GM12891 (cell line): ENCODE data around the gene LOXHD1.

ENCODE experiments used
- DNase-seq: peaks from one replicate; pipeline ENCODE4 v3.0.0; 2011; ENCODE audit warnings: low spot score; ENCODE audit not compliant: insufficient read length
- FAIRE-seq: peaks from 2 replicates; lab custom pipeline; 2011; peaks lifted over from hg19 to GRCh38; lab: Jason Lieb, UNC
- PAX5 ChIP-seq: IDR thresholded peaks from 2 replicates; pipeline ENCODE4 v1.6.1; 2011; ENCODE audit warnings: low read length, moderate library complexity, mild to moderate bottlenecking; ENCODE audit not compliant: insufficient read depth, severe bottlenecking
- POLR2A ChIP-seq: IDR thresholded peaks from 2 replicates; pipeline ENCODE4 v1.6.1; 2011; ENCODE audit warnings: low read depth, low read length, control low read depth
- POLR2AphosphoS5 ChIP-seq: IDR thresholded peaks from 2 replicates; pipeline ENCODE4 v1.6.1; 2011; ENCODE audit warnings: low read depth, low read length, control low read depth
- POU2F2 ChIP-seq: IDR thresholded peaks from 2 replicates; pipeline ENCODE4 v1.6.1; 2011; ENCODE audit warnings: low read depth, mild to moderate bottlenecking, control low read depth, low read length, moderate library complexity
- SPI1 ChIP-seq: IDR thresholded peaks from 2 replicates; pipeline ENCODE4 v1.6.1; 2011; ENCODE audit warnings: low read depth, low read length, control low read depth
- TAF1 ChIP-seq: IDR thresholded peaks from 2 replicates; pipeline ENCODE4 v1.6.1; 2011; ENCODE audit warnings: low read depth, low read length, control low read depth

LOXHD1 gene

GRCh38 chr18:46528037-46528436 lies 129.0 kb downstream of the LOXHD1 start:
- TF ChIP-seq SPI1 (no peak), POLR2AphosphoS5 (no peak), POU2F2 (no peak), TAF1 (no peak), POLR2A (no peak), PAX5 (no peak)
- no peak for FAIRE-seq

DNA sequence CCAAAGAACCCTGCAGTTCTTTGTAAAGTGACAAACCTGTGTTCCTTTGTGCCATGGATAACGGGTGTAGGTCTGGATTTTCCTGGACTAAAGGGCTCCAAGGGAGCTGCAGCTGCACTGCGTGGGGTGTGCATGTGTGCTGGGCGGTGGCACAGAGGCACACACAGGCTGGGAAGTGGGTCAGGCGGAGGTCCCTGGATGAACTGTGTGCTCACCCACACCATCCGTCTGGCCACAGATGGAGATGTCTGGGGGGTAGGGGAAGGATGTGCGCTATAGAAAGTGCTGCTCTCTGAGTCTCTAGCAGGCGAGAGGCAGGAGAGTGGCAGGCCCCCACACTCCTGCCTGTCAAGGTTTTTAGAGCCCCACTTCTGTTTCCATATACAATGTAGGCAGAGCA lies 137.2 kb downstream of the LOXHD1 start:
- TF ChIP-seq SPI1 (no peak), POLR2A (no peak), PAX5 (no peak), POLR2AphosphoS5 (no peak), POU2F2 (no peak), TAF1 (no peak)
- FAIRE-seq (no peak), DNase-seq (no peak)

More at GRCh38 chr18:46528037-46528436, 129.0 kb downstream of the LOXHD1 start:
- no peak for DNase-seq

- no peak for FAIRE-seq
- TF ChIP-seq PAX5 (no peak), SPI1 (no peak), POLR2A (no peak), POLR2AphosphoS5 (no peak), POU2F2 (no peak), TAF1 (no peak)
- no peak for DNase-seq
Observed at GRCh38 chr18:46518438-46518837, 138.6 kb downstream of the LOXHD1 start.

- TF ChIP-seq SPI1 = no peak
- no peak for DNase-seq
- no peak for FAIRE-seq
Observed at GRCh38 chr18:46516555-46516954, 140.5 kb downstream of the LOXHD1 start.

- no peak for FAIRE-seq
- TF ChIP-seq PAX5 = no peak
- no peak for TF ChIP-seq POLR2A
- TF ChIP-seq POLR2AphosphoS5 = no peak
- no peak for TF ChIP-seq TAF1
- TF ChIP-seq SPI1 = no peak
- no peak for TF ChIP-seq POU2F2
- no peak for DNase-seq
Observed at GRCh38 chr18:46510386-46510785, 146.6 kb downstream of the LOXHD1 start.

GRCh38 chr18:46509530-46509929 lies 147.5 kb downstream of the LOXHD1 start:
- FAIRE-seq (no peak), DNase-seq (no peak)
- TF ChIP-seq SPI1 = no peak
- TF ChIP-seq POLR2AphosphoS5 = no peak
- TF ChIP-seq POU2F2 = no peak
- no peak for TF ChIP-seq TAF1
- TF ChIP-seq POLR2A = no peak
- TF ChIP-seq PAX5 = no peak

GRCh38 chr18:46506974-46507586 lies 149.9 kb downstream of the LOXHD1 start:
- DNase-seq = no peak
- no peak for FAIRE-seq
- TF ChIP-seq SPI1 = no peak
- no peak for TF ChIP-seq POLR2AphosphoS5
- no peak for TF ChIP-seq POU2F2
- no peak for TF ChIP-seq POLR2A
- no peak for TF ChIP-seq TAF1
- no peak for TF ChIP-seq PAX5

GRCh38 chr18:46502444-46502843 lies 154.6 kb downstream of the LOXHD1 start:
- DNase-seq (no peak), FAIRE-seq (no peak)
- TF ChIP-seq POLR2A (no peak), TAF1 (no peak), PAX5 (no peak), SPI1 (no peak), POLR2AphosphoS5 (no peak), POU2F2 (no peak)

- DNase-seq (no peak), FAIRE-seq (no peak)
- TF ChIP-seq PAX5 = no peak
- TF ChIP-seq POU2F2 = no peak
- no peak for TF ChIP-seq SPI1
- TF ChIP-seq POLR2A = no peak
- no peak for TF ChIP-seq TAF1
- no peak for TF ChIP-seq POLR2AphosphoS5
Observed at GRCh38 chr18:46497129-46497528, 159.9 kb downstream of the LOXHD1 start.

DNA sequence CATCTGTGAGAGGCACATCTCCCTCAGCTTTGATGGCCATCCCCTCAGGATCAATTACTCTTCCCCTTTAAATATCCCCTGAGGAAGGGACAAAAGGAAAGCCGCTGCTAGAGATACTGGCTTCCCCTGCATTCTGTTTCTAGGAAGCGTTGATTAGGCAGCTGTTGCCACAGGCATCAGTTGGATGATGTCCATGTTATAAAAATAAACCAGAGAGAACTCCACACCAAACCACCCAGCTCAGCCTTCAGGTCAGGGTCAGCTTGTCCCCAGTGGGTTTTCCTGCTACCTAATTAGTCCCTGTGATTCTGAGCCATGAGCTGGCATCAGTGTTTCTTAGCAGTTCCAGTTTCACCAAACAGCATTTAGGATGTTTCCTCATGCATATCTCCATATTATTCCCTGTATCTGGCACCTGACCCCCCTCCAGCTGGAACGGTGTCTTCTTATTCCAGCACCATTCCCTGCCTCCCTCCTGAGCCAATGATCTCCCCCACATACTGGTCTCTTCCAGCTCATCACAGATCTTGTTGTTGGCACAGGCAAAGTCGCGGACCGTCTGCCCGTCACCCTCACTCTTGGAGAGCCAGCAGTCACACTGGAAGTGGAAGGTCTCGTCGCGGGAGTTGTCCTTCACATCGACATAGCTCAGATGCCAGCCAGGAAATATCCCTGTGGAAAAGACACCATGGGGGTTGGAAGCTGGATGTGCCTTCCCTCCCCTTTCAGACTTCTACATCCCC lies 168.4 kb downstream of the LOXHD1 start:
- TF ChIP-seq POLR2A (no peak), SPI1 (no peak), TAF1 (no peak), PAX5 (no peak), POLR2AphosphoS5 (no peak), POU2F2 (no peak)
- FAIRE-seq = no peak
- no peak for DNase-seq

DNA sequence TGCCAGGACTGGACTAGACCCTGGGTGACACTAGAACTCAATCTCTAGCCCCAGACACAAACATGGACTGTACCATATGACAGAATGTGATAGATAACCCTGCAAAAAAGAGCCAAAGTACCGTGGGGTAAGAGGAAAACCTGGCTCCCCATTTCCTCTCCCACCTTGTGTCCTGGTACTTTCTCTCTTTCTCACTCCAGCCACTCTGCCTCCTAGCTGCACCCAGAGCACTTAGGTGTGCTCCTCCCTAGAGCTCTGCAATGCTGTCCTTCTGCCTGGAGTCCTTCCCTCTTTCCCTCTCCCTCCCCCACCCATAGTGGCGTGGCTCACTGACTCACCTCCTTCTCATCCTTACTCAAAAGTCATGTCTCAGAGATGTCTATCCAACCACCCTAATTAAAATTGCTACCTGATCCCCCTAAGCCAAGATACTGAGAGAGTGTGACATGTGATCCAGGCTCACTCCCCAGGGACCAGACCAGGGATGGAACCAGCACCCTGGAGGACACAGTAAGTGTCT lies 171.3 kb downstream of the LOXHD1 start:
- no peak for DNase-seq
- FAIRE-seq = no peak
- TF ChIP-seq SPI1 (no peak), PAX5 (no peak), POLR2A (no peak), POLR2AphosphoS5 (no peak), POU2F2 (no peak), TAF1 (no peak)
